Astrocyte of the hippocampus (primary cell): Measurements from ENCODE around the gene CAMTA1.

ENCODE experiments used
- DNase-seq: peaks from one replicate; pipeline ENCODE4 v3.0.0; 2011; ENCODE audit warnings: low read depth, low spot score

Gene CAMTA1

GRCh38 chr1:7644961-7645750 lies 859.9 kb downstream of the CAMTA1 start:
- peak; percentile 31 for DNase-seq

- DNase-seq: no peak
These were observed 860.4 kb downstream of the CAMTA1 start for GRCh38 chr1:7645751-7646048.

DNA sequence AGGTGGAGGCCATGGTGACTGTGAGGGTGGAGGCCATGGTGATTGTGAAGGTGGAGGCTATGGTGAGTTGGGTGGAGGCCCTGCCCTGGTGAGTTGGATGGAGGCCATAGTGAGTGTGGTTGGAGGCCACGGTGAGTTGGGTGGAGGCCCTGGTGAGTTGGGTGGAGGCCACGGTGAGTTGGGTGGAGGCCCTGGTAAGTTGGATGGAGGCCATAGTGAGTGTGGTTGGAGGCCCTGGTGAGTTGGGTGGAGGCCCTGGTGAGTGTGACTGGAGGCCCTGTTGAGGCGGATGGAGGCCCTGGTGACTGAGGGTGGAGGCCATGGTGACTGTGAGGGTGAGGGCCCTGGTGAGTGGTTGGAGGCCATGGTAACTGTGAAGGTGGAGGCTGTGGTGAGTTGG lies 860.9 kb downstream of the CAMTA1 start:
- DNase-seq: no peak

DNA sequence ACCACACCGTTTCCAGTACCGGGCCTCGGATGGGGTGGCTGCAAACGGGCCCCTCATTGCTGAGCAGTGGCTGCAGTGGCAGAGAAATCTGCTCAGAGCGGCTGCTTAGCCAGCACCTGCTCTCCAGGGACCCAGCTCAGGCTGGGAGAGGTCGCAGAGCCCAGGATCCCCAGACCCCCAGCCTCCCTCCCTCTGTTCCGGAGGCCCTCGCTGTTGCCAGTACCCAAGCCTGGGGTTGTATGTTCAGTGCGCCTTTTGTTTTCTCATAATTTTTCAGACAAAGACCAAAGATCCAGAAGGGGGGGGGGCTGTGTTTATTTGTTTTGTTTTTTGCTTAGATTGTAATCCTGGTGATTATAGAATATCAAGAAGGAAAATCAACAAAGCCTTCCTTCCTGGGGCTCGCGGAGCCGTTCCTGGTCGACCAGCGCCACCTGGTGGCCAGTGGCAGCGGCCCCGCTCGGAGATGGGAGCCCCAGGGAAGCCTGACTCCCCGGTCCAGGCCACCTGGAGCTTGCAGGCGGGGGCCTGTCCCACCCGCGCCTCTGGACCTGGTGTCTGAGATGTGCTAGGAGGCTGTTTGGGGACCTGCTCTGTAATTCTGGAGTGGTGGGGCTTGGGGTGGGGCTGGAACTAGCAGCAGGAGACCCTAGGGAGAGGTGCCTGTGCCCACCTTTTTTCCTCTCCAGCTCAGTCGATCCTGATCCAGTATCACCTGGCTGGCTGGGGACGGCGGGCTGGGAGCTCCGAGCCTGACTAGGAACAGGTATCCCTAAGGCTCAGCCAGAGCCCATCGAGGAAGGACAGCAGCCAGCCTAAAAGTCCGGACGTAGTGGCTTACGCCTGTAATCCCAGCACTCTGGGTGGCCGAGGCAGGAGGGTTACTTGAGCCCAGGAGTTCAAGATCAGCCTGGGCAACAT lies 862.0 kb downstream of the CAMTA1 start:
- peak; percentile 80 for DNase-seq

- no peak for DNase-seq
These were observed 863.6 kb downstream of the CAMTA1 start for GRCh38 chr1:7648761-7649384.

DNA sequence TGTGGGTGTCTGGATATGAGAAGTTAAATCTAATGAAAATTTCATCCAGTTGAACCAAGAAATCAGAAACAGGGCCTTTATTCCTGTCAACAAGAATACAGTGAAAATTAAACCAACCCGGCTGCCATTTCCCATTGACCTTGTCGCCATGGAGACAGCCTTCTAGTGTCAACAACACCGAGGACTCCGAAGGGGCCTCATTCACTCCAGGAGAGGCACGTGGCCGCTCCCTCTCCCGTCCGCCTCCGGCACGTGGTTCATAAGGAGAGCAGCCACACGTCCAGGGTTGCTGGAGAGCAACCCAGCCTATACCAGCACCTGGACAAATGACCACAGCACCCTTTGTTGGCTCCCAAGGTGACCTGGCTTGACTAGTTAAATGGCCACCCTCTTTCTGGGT lies 865.5 kb downstream of the CAMTA1 start:
- DNase-seq: no peak

- DNase-seq: no peak
These were observed 865.9 kb downstream of the CAMTA1 start for GRCh38 chr1:7651203-7651602.

DNA sequence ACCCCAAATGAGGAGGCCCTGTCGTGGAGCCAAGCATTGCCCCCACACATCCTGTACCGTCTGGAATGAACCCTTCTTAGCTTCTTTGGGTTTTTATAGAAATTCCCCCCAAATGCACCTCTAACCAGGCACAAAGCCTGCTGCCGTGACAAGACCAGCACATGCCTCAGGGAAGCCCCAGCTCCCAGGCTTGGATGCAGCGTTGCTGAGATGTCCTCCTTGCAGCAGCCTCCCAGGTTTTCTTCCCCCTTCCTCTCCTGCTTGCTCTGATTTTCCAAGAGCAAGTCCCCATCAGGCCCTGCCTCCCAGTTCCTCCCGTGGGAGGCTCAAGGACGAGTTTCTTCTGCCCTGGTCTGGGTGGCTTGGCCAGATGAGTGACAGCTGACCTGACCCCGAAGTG lies 866.8 kb downstream of the CAMTA1 start:
- DNase-seq: no peak

- DNase-seq: no peak
These were observed 867.4 kb downstream of the CAMTA1 start for GRCh38 chr1:7652515-7653098.

GRCh38 chr1:7654725-7655124 lies 869.5 kb downstream of the CAMTA1 start:
- no peak for DNase-seq

- DNase-seq: no peak
These were observed 870.1 kb downstream of the CAMTA1 start for GRCh38 chr1:7655354-7655753.

- DNase-seq: no peak
These were observed 871.4 kb downstream of the CAMTA1 start for GRCh38 chr1:7656557-7657215.

DNA sequence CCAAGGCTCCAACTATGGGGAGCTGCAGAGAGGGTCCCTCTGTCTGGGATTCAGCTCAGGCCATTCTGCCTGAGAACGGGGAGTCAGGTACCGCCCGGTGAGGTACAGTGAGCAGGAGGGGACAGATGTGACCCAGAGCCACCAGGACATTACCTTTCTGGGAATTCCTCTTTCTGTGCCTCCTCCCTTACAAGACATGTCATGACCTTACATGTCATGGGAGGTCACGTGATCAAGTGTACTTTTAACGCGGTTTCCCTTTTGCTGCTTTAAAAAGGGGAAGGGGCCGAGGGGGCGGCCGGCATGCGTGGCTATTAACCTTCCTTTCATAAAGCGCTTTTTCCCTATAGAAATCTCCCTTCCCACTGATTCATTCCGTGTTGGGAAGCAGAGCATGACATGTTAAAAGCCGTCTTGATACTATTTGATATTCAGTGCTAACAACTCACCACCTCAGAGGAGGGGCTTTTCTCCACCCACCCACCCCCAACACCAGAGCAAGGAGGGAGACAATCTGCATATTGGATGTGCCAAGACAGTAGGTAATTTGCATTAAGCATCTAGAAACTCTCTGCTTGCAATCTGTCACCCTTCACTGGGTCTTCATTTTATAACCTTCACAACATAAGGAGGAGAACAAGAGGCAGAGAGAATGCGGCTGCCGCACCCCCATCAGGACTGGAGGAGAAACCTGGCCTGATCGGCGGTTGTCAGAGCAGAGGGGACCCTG lies 872.2 kb downstream of the CAMTA1 start:
- DNase-seq: no peak

DNA sequence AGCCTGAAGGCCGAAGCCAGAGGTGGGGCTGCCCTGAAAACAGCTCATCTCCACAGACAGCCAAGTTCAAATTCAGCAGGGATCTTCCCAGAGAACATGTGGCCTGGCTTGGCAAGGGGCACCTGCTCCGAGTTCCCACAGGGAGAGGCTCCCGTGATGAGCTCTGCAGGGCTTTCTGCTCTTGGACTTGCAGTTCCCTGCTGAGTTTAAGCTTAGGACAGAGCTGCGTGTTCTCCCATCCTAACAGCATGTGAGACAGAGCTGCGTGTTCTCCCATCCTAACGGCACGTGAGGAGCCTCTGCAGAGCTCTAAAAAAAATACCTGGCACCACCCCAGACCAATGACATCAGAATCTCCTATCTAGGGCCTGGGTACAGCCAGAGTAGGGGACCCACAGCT lies 872.8 kb downstream of the CAMTA1 start:
- no peak for DNase-seq

DNA sequence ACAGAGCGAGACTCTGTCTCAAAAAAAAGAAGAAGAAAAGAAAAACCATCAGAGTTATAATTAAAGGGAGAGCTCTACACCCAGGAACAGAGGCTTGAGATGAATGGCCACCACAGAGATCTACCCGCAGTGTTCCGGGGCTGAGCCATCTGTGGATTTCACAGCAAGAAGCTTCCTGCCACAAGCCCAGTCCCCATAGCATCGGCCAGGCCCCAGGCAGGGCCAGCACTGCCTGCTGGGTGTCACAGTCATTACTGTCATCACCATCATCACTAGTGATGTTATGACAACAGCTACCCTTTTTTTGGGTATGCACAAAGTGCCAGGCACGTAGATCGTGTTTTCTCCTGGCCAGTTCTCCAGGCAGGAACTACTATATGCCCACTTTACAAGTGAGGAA lies 874.3 kb downstream of the CAMTA1 start:
- no peak for DNase-seq

- no peak for DNase-seq
These were observed 878.3 kb downstream of the CAMTA1 start for GRCh38 chr1:7663451-7664146.

GRCh38 chr1:7664147-7664892 lies 879.1 kb downstream of the CAMTA1 start:
- DNase-seq: no peak

DNA sequence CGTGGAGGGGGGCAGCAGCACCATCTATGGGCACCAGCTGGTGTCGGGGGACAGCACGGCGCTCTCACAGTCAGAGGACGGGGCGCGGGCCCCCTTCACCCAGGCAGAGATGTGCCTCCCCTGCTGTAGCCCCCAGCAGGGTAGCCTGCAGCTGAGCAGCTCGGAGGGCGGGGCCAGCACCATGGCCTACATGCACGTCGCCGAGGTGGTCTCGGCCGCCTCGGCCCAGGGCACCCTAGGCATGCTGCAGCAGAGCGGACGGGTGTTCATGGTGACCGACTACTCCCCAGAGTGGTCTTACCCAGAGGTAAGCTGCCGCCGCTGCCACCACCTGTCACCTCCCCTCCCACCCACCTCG lies 879.6 kb downstream of the CAMTA1 start:
- no peak for DNase-seq

GRCh38 chr1:7666249-7666648 lies 881.0 kb downstream of the CAMTA1 start:
- no peak for DNase-seq

DNA sequence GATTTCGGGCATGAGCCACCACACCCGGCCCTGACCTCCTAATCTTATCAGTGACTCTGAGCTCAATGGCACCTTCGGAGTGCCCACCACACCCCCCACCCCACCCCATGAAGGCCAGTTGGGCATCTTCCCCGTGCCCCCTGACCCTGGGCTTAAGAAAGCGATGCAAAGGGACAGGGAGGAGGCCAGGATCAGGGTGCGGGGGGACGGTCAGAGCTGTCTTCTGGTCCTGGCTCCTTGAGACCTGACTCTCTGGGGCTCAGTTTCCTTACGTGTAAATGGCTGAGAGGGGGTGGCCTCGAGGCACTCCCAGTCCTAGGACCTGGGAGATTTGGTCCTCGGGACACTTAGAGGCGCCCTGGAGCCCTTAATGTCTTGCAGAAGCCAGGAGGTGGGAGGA lies 881.9 kb downstream of the CAMTA1 start:
- DNase-seq: no peak
